Islet precursor cell (in vitro differentiated cells): ENCODE measurements around the gene PAX7.

ENCODE experiments used
- DNase-seq: peaks from one replicate; pipeline ENCODE4 v3.0.0-alpha.2; 2018

Gene PAX7

DNA sequence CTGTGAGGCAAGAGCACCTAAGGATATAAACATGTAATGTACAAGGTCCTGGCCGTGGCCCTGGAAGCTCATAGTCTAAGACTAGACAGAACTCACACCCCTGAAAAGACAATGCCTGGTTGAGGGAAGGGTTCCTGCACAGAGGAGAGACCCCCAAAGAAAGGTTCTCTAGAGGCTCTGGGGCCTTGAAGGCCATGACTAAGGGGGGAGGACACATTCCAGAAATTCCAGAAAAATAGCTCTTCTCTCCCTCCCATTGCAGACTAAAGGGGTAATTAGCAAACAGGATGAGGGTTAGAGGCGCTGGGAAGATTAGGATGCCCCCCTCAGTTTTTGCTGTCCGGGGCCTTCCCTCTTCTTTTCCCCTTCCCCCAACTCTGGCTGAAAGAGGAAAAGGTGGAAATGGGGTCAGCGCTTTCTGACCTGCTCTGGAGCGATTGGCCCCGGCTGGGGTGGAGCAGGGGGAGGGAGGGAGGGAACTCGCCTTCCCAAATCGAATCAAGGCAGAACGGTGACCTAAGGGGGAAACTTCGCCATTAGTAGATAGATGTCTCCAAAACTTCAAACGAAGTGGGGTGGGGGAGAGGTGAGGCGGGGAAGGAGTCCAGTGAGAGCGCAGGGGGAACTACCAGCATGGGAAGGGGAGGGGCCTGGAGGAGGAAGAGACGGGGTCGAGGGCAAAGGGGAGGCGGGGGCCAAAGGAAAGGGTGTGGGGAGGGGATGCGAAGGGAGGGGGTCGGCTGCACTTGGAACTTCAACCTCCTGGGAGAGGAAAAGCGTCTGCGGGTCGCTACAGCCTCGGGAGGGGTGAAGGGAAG lies 11.8 kb downstream of the PAX7 start:
- DNase-seq: no peak

DNA sequence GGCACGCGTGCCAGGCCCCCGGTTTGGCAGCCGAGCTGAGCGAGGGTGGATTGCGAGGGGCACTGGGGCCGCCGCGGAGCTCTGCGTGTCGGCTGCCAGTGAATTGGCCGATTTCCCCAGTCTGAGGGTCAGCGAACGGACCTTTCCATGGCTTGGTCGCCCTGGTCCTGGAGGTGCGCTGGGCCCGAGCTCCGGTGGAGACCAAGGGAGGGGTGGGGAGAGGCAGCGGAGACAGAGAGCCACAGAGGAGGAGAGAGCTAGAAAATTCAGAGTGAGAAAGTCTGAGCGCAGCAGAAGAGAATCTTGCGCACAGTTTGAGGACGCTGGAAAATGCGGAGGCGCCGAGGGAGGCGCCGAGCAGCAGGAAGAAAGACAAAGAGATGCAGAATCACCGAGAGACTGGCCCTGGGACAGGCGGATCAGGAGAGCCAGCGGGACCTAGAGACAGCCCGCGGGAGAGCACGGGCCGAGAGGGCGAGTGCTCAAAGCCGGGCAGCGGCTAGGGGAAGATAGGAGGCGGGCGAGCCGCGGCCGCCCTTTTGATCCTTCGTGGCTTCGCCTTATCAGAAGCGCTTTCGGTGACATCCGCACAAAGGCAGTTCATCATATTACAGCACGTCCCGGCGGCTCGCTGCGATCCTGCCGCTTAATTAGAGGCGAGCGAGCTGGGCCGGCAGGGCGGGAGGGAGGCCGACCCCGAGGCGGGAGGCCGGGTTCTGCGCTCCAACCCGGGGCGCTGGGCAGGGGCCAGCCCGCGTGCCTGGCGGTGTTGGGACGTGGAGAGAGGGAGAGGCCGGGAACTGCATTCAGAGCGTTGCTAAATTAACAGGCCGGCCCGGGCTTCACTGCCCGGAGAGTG lies 12.7 kb downstream of the PAX7 start:
- DNase-seq: peak; percentile 80

DNA sequence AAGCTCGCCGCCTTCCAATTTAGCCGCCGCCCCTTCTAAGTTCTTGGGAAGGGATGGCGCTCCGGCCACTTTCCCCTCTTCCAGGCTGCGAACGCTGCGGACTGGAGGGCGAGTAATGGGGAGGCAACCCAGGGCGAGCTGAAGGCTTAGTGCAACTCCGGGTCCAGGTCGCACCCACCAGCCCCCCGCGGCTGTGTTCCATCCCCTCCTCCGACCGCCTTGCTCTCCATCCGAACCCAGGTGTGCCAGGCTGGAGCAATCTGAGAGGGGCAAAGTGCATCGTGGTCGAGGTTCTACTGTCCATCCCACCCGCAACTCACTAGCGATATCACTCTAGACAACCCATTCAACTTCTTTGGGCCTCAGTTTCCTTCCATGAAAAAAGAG lies 13.4 kb downstream of the PAX7 start:
- DNase-seq: no peak

- DNase-seq: no peak
These were observed 13.8 kb downstream of the PAX7 start for GRCh38 chr1:18644446-18644845.

DNA sequence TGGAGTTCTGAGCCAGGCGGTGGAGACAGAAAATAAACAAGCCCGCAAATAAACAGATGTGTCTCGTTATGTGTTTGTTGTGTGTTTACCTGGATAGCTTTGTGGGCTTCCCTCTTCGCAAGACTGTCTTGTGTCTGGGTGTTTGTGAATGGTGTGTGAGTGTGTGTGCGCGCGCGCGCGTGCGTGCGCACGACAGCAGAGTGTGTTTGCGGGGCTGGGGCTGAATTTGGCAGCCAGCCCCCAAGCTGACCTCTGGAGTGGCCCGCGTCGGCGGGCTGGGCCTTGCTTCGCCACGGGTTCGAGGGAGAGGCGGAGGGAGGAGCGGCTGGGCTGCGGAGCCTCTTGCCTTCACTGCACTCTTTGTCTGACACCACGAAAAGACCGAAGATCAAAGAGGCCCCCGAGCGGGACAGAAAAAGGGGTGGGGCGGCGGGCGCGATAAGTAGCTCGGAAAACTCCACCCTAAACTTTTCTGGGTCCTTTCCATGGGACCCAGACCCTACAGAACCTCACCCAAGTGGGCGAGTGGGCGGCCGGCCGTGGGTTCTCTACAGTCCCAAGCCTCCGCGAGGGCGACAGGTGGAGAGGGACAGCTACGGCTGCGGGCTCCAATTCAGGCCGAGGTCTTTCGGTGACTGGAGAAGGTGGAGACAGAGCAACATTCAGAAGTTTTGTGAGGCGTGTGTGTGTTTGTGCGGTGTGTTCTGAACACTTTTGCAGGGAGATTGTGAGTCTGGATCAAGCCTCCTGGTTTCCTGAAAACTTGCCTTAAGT lies 14.5 kb downstream of the PAX7 start:
- no peak for DNase-seq

GRCh38 chr1:18645747-18646090 lies 15.1 kb downstream of the PAX7 start:
- no peak for DNase-seq

GRCh38 chr1:18646091-18646785 lies 15.6 kb downstream of the PAX7 start:
- DNase-seq: no peak

DNA sequence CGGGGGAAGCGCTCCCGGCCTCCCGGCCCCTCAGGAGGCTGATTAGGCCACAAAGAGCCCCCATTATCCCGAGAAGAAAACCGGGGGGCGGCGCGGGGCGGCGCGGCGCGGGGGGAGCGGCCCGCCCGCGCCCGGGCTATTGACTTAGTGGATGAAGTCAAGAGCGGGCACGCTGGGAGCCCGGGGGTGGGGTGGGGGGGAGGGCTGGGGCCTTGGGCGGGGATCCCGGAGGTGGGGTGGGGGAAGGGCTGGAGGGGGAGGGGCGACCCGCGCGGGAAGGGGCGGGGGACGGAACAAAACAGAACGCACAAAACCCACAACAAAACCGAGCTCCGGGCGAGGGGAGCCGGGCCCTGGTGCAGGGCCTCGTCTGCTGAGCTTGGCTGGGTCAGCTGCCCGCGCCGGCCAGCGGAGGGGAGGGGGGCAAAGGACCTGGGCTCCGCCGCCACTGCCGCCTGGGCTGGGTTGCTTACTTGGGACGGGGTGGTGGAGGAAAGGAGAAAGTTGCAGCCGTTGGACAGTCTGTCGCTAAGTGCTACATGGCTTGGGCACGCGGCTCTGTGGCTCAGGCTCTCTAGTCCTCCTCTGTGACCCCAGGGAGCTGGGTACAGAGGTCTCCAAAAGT lies 16.3 kb downstream of the PAX7 start:
- peak; percentile 79 for DNase-seq

GRCh38 chr1:18647681-18648214 lies 17.1 kb downstream of the PAX7 start:
- DNase-seq: no peak

DNA sequence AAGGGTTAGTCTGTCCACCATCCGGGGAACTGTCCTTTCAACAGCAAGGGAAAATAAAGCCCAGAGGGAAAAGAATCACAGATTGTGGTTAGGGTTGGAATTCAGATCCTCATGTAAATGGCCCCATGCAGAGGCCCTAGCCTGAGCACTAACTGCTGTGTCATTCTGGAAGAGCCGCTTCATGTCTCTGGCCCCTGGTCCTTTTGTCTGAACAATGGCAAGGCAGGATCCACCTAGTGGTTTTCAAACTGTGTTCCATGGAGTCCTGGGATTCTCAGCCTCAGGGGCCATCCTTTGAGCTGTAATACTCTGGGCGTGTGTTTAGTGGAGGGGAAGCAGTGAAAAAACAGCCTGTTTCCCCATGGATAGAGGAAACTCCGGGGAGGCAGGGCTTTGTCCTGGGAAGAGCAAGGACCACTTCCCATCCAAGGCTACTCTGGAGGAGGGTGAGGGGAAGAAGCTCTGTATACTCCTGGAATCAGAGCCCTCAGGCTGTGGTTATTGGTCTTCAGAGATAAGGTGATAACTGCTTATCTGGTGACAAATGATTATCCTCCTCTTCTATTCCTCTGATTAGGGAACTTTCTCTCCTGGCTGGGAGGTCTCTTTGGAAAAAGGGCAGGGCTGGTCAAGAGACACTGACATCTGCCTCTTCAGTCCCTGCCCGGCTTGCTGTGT lies 19.2 kb downstream of the PAX7 start:
- DNase-seq: peak; percentile 90

GRCh38 chr1:18651713-18652112 lies 21.1 kb downstream of the PAX7 start:
- no peak for DNase-seq

DNA sequence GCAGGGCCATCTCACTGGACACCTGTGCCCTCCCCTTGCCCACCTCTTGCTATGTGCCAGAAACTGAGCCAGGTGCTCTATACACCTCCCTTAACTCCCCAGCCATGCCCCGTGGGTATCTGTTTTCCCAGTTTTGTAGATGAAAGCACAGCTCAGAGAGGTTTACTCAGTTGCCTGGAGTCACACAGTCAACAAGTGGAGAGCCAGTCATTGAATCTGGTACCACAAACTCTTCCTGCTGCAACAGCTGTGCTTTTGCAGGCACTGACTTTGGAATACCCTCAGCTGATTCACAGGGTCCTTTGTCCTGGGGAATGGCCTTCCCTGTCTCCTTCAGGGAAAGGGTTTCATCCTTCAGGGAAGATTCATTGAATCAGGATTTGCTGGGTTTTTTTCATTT lies 22.1 kb downstream of the PAX7 start:
- DNase-seq: no peak

- no peak for DNase-seq
These were observed 22.7 kb downstream of the PAX7 start for GRCh38 chr1:18653367-18653766.

DNA sequence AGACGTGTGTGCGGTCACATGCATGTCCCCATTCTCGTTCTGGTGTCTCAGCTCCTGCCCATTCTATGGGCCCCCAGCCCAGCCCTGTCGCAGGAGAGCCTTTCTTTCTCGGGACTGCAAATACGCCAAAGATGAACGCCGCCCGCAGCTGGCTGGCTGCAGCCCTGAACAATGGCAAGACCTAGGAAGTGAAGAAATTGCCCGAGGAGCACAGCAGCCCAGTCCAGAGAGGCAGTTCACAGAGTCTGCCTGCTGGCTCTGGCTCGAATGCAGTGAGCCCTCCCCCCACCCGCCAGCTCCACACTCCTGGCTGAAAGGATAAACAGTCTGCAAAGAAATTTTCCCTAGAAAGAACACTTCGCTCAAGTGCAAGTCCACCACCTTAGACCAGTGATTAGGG lies 23.3 kb downstream of the PAX7 start:
- peak; percentile 82 for DNase-seq

DNA sequence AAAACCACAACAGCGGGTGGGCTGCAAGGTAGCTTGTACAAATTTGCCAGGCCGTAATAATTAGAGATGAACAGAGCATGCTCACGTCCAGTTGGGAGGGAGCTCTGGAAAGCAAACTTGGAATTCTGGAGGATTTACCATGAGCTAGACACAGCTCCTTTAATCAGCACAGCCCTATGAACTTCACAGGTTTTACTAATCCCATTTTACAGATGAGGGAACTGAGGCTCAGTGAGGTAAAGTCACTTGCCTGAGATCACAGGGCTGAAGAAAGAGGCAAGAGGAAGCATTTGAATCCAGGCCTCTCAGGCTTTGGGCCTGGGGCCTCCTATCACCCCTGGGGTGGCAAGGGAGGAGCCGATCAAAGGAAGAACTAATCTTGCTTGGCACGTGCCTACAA lies 24.0 kb downstream of the PAX7 start:
- no peak for DNase-seq

DNA sequence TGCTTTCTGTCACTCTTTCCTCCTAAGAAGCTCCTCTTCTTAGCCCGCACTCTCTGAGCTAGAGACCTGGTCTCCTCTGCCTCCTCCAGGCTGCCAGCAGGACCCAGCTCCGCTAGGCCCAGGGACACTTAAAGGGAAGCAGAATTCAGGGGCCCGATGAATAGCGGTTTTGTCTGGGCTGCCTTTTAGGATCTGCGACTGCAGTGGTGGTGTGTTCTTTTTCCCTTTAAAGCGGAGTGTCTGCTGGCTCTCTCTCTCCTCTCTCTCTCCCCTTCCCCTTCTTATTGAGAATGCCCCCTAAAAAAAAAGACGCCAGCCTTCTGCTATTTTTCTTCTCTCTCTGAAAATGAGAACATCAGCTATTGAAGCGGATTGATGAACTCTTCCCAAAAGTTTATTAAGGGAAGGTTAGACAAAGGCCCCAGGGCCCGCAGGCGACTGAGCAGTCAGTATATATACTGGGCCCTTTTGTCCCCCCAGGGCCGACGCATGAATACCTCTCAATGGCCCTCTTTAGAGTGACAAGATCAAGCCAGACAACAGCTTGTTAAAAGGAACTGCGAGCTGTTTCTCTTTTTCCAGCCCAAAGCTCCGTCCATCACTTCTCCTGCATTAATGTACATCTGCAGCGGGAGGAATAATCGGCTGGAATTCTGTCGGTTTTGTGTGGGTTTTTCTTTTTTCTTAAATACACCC lies 27.0 kb downstream of the PAX7 start:
- no peak for DNase-seq

GRCh38 chr1:18658831-18659230 lies 28.2 kb downstream of the PAX7 start:
- no peak for DNase-seq

DNA sequence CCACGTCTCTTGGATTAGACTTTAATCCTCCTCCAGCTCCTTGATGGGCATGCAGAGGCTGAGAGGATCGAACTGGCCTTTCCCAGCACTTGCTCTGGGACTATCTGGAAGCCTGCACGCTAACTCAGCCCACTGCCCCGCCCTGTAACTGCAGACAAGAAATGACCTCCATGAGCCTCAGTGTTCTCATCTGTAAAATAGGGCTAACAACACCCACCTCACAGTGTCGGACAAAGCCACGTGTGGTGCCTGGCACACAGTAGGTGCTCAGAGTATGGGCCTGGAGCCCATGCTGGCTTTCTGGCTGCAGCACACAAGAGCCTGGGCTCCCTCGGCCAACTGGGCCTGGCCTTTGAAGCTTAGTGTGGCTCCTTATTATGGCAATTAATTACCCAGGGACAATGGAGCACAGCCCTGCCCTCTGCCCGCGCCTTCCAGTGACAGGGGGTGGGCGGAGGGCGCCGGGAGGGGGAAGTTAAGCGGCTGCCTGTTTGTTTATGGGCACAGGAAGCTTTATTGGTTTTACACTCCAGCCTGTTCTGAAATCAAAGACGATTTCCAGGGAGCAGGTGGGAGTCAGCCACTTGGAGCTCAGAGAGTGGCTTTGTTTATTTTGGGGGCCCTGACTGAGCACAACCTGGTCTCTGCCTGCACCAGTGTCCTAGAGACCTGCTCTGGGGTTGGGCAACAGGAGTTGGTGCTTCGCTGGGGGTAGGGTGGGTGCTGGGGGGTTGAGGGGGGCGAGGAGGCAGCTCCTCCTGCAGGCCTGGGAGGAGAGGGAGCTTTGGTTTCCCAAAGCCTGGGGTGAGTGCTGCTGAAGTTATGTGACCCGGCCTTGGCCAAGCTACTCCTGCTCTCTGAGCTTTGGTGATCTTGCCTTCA lies 31.0 kb downstream of the PAX7 start:
- no peak for DNase-seq

- DNase-seq: no peak
These were observed 31.6 kb downstream of the PAX7 start for GRCh38 chr1:18662286-18662639.
